Activated CD8-positive, alpha-beta memory T cell treated with anti-CD3 and anti-CD28 coated beads for 4 hours (primary cell): Measurements from ENCODE around the gene CFAP46.
"Not testable (repeated sequence)": the region's sequence is repeated elsewhere in the genome, so short reads cannot be mapped to it uniquely, and the experiment has no call there.

Source experiments
- DNase-seq, 2 donors: peaks; one replicate each; pipeline ENCODE4 v3.0.0-alpha.2; 2020; ENCODE audit warnings: low read depth in 2 of 2

The CFAP46 gene

DNA sequence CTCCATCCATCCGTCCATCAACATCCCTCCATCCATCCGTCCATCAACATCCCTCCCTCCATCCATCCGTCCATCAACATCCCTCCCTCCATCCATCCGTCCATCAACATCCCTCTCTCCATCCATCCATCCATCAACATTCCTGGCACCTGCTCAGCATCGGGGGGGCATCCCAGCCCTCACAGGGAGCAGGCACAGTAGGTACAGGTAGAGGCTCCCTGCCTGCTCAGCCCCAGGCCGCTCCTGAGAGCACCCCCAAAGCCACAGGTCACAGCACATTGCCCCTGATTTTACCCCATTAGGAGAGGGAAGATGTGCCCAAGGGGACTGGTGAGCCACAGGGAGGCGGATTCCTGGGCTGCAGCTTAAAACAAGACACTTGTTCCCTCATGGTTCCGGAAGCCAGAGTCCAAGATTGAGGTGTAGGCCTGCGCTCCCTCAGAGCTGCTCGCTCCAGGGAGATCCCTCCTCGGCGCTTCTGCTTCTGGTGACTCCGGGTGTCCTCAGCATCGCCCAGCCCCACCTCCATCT is 21.1 kb upstream of the CFAP46 start:
- DNase-seq: no peak

DNA sequence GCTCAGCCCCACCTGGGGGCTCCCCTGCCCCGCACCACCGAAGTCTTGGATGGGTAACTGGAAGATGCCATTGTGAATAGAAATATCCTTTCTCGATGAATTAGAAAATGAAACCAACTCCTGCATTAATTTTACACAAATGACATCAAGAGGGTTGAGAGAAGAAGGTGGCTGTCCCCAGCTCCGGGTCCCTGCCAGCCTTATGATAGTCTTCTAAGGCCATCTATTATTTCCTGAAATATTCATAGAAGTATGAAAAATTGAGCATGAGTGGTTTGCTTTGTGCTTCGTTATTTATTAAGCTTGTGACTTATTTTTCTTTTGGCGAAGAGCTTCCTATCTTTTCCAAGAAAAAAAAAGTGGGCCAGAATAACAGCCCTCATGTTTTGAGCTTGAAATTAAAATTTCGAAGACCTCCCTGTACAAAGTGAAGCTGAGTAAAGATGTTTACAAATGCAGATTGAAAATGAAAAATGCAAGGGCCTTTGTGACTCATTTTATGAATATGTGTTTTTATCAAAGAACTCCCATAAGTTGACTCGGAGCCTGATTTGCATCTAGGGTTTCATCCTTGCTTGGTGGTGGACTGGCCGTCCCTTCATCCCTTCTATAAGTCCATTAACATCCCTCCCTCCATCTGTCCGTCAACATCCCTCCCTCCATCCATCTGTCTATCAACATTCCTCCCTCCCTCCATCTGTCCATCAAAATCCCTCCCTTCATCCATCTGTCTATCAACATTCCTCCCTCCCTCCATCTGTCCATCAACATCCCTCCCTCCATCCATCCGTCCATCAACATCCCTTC is 20.5 kb upstream of the CFAP46 start:
- no peak for DNase-seq

DNA sequence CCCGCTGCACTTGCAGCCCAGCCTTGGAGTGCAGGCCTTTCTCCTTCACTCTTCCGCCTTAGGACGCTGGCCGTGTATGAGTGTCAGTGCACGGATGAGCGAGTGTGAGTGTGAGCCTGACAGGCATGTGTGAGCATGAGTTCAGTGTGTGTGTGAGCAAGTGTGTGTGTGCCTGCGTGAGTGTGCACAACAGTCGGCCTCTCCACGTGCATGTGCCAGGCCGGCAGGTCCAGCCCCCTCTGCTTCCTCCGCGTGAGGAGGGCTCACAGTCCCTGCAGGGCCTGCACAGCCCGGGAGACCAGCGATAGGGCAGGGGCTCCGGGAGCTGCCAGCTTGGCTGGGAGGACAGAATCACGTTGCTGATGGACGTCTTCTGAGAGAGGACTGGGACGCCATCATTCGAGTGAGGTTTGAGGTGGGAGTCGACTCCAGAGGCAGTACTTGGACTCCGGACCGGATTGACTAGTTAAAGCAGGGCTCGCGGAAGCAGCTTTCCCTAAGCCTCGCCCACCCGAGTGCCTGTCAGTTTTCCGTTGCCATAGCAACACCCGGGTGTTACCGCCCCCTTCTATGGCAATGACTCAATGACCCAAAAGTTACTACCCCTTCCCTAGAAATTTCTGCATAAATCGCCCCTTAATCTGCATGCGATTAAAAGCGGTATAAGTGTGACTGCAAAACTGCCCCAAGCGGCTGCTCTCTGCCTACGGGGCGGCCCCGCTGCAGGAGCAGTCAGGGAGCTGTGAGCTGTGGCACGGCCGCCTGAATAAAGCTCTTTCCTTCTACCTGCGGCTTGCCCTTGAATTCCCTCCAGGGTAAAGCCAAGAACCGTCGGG is 19.6 kb upstream of the CFAP46 start:
- DNase-seq: peak; percentile 31 to 57

DNA sequence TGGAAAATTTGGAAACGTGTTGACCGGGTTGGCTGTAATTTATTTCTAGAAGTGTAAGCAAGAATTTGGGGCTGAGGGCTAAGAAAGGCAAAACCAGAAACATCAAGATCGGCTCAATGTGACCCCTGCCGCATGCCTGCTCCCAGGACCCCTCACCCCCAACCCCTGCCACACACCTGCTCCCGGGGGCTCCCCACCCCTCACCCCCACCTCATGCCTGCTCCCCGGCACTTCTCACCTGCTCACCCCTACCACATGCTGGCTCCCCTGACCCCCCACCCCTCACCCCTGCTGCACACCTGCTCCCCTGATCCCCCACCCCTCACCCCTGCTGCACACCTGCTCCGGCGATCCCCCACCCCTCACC is 19.0 kb upstream of the CFAP46 start:
- DNase-seq: no peak

DNA sequence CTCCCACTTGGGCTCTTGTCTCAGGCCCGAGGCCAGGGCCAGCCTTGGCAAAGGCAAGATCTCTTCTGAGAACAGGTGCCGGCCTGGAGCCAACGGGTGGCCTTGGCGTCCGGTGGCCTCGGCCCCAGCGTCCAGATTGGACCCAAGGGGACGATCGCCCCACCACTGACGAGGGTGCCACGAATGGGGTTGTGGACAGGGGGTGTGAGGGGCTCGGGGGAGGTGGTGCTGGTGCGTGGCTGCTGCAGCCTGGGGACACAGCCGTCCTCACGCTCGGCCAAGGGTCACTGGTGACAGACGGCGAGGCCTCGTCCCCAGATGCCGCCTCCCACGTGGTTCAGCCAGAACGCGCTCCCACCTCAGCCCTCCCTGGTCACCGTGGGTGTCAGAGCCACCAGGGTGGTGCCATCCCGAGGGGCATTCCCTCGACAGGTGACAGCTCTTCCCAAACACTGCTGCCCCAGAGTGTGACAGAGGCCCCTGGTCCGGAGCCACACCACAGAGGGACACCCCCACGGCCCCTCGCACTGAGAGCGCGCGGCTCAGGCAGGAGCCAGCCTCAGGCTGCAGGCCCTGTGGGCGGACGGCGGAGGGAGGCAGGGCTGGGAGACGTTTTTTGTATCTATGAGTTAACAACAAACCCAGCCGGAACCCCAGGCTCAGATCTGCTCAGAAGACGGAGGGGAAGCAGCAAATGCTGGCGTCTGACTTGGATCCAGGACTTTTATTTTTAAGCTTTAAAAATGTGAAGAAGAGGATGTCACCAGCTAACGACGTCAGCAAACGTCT is 18.5 kb upstream of the CFAP46 start:
- no peak for DNase-seq

DNA sequence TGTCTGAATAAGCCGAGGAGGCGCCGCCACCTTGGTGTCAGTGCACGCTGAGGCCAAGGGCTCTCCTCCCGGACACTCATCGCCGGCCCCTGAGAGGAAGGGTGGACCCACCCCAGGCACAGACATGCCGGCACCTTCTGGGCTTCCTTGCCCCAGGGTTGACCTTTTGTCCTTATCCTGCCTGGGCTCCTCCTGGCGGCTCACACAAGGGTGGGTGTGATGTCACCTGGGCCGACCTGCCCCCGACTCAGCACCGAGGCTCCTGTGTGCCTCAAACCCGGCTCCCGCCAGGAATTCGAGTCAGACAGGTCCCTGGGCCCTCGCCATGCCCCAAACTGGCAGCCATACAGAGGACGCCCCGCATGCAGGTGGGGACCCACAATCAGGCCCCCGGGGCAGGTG is 17.7 kb upstream of the CFAP46 start:
- no peak for DNase-seq

DNA sequence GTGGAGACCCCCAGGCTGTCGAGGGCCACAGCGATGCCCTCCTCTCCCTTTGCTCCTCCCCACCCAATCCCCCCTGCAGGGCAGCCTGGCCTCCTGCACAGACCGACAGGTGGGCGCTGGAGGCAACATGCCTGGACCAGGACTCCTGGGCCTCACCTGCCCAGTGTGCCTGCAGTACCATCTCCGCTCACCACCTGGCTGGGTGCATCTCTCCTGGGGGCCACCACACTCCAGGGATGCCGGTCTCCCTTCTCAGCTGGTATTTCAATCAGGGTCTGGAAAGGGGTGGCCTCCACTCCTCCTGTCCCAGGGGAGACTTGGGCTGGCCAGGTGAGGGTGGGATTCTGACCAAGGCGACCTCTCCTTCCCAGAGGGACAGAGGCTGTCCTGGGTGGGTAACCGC is 17.2 kb upstream of the CFAP46 start:
- no peak for DNase-seq

DNA sequence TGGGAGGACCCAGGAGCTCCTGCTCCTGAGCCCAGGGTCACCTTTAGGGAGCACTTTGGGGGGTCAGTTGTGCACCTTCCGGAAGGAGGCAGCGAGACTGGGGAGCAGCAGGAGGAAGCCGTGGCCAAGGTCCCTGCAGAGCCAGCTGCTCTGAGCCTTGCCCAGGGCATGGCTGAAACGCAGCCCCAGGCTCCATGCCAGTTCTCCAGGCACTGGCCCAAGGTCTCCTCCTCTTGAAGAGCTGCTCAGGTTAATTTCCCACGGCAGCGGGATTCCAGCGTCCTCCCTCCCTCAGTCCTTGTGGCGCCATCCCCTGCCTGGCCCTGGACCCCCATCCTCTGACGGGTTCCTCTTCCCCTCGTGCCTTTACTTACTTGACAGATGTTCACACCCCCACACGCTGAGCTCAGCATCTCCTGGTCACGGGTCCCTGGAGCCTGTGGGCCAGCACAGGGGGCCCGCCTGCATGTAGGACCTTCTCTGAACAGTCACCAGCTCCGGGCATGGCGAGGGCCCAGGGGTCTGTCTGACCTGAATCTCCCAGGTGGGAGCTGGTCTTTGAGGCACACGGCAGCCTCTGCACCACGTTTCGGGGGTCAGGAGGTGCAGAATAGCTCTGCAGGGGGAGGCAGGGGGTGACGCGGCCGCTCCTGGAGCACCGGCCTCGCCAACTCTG is 16.7 kb upstream of the CFAP46 start:
- no peak for DNase-seq

DNA sequence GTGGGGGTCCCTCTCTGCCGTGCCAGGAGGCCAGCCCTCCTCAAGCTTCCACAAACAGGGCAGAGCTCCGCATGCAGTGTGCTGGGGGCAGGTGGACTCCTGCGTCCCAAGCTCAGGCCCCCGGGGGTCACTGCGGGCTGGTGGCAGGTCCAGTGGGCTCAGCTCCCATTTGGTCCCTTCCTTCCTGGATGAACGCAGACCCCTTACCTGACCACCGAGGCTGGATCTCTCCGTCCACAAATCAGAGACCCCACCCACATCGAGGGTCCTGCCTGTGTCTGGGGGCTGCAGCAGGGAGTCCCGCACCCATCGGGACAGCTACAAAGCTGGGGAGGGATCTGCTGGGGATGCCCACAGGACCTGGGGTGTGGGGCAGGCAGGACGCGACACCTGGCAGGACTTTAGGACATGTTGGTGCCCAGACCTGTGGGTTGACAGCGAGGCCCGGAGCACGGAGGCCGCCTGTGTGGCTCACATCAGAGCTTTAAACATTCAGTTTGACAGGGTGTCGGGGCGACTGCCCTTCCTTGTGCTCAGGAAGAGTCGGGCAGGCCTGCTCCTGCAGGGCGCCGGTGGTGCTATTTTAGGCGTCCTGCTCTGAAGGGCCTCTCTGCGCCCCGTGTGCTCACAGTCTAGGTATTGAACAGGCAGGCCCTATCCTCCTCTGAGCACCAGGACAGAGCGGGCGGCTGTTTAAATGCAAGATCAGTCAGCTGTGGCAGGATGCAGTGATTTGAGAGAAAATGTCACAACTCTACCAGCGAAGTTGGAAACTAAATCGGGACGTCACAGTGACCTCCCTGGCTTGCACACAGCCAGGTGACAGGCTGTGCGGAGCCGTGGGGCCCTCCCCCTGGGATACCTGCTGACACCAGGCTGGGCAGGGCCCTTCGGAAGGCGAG is 15.9 kb upstream of the CFAP46 start:
- no peak for DNase-seq

DNA sequence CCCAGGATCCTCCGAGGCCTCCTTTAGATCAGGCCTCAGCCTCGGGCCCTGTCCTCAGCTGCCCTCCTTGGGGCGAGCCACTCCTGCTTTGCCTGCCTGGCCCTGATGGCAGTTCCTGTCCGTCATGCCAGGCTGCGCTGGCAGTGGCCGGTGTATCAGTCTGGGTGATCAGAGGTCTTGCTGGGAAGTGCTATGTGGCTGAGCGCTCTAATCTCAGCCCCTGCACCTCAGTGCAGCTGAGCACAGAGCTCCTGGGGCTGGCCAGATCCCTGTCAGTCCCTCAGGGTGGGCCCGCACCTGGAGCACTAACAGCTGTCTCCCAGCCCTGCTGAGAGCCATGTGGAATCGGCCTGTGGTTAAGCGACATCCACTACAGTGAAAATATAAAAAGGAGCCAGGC is 14.8 kb upstream of the CFAP46 start:
- no peak for DNase-seq

DNA sequence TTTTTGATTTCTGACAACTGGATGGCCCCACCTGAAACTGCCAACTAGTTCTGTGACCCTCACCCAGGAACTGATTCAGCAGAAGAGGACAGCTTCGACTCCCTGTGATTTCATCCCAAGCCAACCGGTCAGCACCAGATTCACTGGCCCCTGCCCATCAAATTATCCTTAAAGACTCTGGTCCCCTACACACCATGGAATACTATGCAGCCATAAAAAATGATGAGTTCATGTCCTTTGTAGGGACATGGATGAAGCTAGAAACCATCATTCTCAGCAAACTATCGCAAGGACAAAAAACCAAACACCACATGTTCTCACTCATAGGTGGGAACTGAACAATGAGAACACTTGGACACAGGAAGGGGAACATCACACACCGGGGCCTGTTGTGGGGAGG is 13.9 kb upstream of the CFAP46 start:
- not testable (repeated sequence) for DNase-seq

DNA sequence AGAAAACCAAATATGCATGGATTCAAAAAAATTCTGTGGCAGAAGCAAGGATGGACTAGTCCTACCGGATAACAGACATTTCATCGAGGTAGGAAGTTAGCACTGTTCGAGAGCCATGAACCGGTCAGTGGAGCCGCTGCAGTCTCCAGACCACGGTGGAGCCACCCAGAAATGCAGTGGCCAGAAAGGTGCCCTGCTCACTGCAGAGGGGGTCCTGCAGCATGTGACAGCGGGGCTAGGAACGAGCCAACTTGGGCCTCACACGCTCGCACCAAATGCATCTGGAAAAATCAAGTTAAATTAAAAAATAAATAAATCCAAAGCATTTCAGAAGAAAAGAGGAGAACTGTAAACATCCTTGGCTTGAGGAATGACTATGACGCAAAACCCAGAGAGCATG is 13.1 kb upstream of the CFAP46 start:
- no peak for DNase-seq

DNA sequence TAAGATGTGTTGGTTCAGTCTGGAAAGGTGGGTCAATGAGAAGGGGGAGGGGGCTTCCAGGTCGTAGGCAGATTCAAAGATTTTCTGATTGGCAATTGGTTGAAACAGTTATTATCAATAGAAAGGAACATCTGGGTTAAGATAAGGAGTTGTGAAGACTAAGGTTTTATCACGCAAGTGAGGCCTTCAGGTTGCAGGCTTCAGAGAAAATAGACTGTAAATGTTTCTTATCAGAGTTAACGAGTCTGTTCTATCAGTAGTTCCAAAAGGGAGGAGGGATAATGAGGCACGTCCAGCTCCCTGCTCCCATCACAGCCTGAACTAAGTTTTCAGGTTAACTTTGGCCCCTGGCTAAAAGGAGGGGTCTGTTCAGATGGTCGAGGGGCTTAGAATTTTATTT is 11.1 kb upstream of the CFAP46 start:
- DNase-seq: no peak

DNA sequence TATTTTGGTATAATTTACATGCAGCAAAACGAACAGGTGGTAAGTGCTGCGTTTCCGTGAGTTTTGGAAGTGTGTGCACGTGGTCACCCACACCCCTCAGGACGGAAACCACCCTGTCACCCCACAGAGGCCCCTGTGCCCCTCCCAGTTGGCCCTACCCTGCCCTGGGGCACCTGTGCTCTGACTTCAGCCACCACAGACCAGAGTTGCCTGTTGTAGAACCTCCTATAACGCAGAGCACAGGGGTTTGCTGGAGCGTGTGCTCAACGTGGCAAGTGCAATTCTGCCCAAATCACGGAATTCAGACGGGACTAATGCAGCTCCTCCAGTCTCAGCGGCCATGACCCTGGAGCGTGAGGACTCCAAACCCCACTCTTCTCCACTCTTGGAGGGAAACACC is 9.6 kb upstream of the CFAP46 start:
- DNase-seq: no peak

DNA sequence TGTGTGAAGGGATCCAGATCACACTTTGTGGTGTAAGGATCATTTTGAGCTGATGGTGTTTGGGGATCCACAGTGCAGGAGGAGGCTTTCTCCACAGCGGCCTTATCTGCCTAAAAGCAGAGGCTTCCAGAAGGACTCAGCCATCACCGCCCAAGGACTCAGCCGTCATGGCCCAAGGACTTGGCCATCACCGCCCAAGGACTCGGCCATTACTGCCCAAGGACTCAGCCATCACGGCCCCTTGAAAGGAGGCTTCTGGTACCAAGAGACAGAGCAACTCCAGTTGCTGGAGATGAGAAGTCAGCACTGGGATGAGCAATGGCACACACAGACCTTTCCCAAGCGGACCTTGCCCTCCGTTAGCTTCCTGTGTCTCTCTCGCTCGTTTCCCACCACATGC is 6.0 kb upstream of the CFAP46 start:
- no peak for DNase-seq

DNA sequence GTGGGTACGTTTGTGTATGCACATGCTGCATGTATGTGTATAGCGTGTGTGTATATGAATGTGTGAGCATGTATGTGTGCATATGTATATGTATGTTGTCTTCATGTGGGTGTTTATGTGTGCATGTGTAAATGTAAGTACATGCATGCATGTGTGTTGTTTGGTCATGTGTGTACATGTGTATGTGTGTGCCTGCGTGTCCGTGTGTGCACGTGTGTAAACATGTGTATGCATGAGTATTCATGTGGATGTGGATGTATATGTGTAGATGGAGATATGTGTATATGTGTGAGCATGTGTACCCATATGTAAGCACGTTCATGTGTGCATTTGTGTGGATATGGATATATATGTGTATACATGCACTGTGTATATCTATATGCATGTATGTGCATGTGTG is 5.5 kb upstream of the CFAP46 start:
- no peak for DNase-seq

DNA sequence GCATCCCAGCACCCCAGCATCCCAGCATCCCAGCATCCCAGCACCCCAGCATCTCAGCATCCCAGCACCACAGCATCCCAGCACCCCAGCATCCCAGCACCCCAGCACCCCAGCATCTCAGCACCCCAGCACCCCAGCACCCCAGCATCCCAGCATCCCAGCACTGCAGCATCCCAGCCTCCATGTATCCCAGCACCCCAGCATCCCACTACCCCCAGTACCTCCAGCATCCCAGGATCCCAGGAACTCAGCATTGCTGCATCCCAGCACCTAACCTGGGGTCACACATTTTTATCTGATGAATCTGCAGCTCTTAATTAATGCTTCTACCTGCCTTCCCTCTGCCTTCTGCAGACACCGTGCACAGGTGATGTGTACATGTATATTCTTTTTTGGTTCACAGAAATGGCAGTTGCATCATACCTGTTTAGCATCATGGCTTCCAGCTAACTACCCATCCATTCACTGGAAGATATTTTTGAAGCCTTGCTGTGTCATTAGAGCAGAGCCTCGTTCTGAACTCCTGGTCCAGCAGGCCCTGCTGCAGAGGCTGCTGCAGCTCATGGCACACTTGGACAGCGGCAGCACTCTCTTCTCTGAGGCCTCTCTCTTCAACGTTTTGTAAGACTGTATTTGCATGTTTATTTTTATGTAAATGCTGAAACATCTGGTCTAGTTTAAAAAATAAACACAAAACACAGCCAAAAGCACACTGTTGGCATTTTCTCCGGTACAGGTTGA is 4.6 kb upstream of the CFAP46 start:
- DNase-seq: no peak

DNA sequence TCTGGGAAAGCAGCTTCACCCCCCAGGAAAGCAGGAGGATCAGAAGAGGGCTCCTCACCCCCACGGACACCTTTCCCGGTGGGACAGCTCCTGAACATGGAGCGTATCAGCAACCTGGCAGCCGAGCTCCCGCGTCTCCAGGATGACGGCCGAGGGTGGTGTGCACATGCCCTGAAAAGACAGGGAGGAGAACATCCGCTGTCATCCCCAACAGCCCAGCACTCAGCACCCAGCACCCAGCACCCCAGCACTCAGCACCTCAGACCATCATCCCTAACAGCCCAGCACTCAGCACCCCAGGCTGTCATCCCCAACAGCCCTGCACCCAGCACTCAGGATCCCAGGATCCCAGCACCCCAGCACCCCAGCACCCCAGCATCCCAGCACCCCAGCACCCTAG is 3.9 kb upstream of the CFAP46 start:
- no peak for DNase-seq

DNA sequence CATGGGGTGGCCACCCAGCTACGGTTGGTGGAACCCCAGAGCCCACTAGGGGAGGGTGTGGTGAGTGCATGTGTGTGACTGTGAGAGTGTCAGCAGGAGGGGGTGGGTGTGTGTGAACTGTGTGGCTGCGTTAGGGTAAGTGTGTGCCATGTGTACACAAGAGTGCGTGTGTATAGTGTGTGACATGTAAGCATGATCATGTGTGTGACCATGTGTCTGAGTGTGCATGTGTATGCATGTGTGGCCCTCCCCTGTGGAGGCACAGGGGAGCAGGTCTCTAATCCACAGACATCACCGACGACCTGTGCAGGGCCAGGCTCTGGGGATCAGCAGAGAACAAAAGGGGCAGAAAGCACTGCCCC is 3.5 kb upstream of the CFAP46 start:
- no peak for DNase-seq
